SU-DHL-6 (cell line): ENCODE measurements around the gene ROR1.

ENCODE experiments used
- EZH2phosphoT487 ChIP-seq: fragments of 200-600 bp; sonication (generic), shearing (Covaris generic); conservative IDR thresholded peaks from 2 replicates; pipeline ENCODE4 v1.6.1; 2018; ENCODE audit warnings: mild to moderate bottlenecking, antibody characterized with exemption, low read length, moderate library complexity, mixed read lengths
- TF ChIP-seq, protein P1 (sequence below): fragments of 200-600 bp; sonication (generic); IDR thresholded peaks from one replicate; pipeline ENCODE4 v1.5.1; 2017; ENCODE audit warnings: antibody characterized with exemption, mild to moderate bottlenecking, low read length, moderate library complexity; ENCODE audit not compliant: insufficient read depth, poor library complexity, severe bottlenecking

GRCh38 chr1:63921802-63922201, 148.0 kb downstream of the ROR1 start:
- TF ChIP-seq, protein P1, sequence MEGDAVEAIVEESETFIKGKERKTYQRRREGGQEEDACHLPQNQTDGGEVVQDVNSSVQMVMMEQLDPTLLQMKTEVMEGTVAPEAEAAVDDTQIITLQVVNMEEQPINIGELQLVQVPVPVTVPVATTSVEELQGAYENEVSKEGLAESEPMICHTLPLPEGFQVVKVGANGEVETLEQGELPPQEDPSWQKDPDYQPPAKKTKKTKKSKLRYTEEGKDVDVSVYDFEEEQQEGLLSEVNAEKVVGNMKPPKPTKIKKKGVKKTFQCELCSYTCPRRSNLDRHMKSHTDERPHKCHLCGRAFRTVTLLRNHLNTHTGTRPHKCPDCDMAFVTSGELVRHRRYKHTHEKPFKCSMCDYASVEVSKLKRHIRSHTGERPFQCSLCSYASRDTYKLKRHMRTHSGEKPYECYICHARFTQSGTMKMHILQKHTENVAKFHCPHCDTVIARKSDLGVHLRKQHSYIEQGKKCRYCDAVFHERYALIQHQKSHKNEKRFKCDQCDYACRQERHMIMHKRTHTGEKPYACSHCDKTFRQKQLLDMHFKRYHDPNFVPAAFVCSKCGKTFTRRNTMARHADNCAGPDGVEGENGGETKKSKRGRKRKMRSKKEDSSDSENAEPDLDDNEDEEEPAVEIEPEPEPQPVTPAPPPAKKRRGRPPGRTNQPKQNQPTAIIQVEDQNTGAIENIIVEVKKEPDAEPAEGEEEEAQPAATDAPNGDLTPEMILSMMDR = no peak
- TF ChIP-seq EZH2phosphoT487 = no peak
